DOHH2 (cell line): Measurements from ENCODE around the gene SGO2.

Experiments
- H3F3A ChIP-seq: fragments of 200-600 bp; sonication (generic), shearing (Covaris generic); 2 replicates; pipeline ENCODE4 v1.6.0; 2016; ENCODE audit warnings: antibody characterized with exemption, mild to moderate bottlenecking; ENCODE audit not compliant: control insufficient read depth, insufficient read depth
- H3K27ac ChIP-seq: fragments of 200-600 bp; sonication (generic); 2 replicates; pipeline ENCODE4 v1.5.1; 2014; ENCODE audit warnings: low read depth, mild to moderate bottlenecking, low read length, moderate library complexity
- H3K27me3 ChIP-seq: fragments of 200-600 bp; sonication (generic); 2 replicates; pipeline ENCODE4 v1.6.1; 2014; ENCODE audit warnings: mild to moderate bottlenecking, low read length, mixed read lengths; ENCODE audit not compliant: control insufficient read depth
- H3K36me3 ChIP-seq: fragments of 200-600 bp; sonication (generic); 2 replicates; pipeline ENCODE4 v1.6.1; 2014; ENCODE audit warnings: mild to moderate bottlenecking, low read length, moderate library complexity, mixed read lengths; ENCODE audit not compliant: control insufficient read depth
- H3K4me1 ChIP-seq: fragments of 200-600 bp; sonication (generic); 2 replicates; pipeline ENCODE4 v1.6.1; 2014; ENCODE audit warnings: mild to moderate bottlenecking, low read length, mixed read lengths; ENCODE audit not compliant: control insufficient read depth
- H3K4me2 ChIP-seq: fragments of 200-600 bp; sonication (generic); 2 replicates; pipeline ENCODE4 v1.6.0; 2014; ENCODE audit warnings: mild to moderate bottlenecking, low read length, moderate library complexity
- H3K4me3 ChIP-seq: fragments of 200-600 bp; sonication (generic); 2 replicates; pipeline ENCODE4 v1.5.1; 2014; ENCODE audit warnings: mild to moderate bottlenecking, low read length, mixed read lengths
- H3K79me2 ChIP-seq: fragments of 200-600 bp; sonication (generic); 2 replicates; pipeline ENCODE4 v1.6.1; 2014; ENCODE audit warnings: mild to moderate bottlenecking, low read length, mixed read lengths; ENCODE audit not compliant: control insufficient read depth
- H3K9me2 ChIP-seq: fragments of 200-600 bp; sonication (generic); replicated peaks from 2 replicates; pipeline ENCODE4 v1.6.1; 2014; ENCODE audit warnings: mild to moderate bottlenecking, low read length, mixed read lengths; ENCODE audit not compliant: control insufficient read depth
- H3K9me3 ChIP-seq: fragments of 200-600 bp; sonication (generic); 2 replicates; pipeline ENCODE4 v1.6.1; 2014; ENCODE audit warnings: antibody characterized with exemption, low read length, mixed read lengths; ENCODE audit not compliant: control insufficient read depth, insufficient read depth
- H4K20me1 ChIP-seq: fragments of 200-600 bp; sonication (generic); 2 replicates; pipeline ENCODE4 v1.6.0; 2014; ENCODE audit warnings: low read depth, mild to moderate bottlenecking, antibody characterized with exemption, low read length, moderate library complexity; ENCODE audit not compliant: control insufficient read depth, insufficient read depth
- EZH2phosphoT487 ChIP-seq: fragments of 200-600 bp; sonication (generic); IDR thresholded peaks from 2 replicates; pipeline ENCODE4 v1.6.1; 2017; ENCODE audit warnings: borderline replicate concordance, mild to moderate bottlenecking, antibody characterized with exemption, low read length, moderate library complexity, mixed read lengths
- TF ChIP-seq, protein P1 (sequence below): fragments of 200-600 bp; sonication (generic); IDR thresholded peaks from one replicate; pipeline ENCODE4 v1.5.1; 2014; ENCODE audit warnings: antibody characterized with exemption, mild to moderate bottlenecking, low read depth, low read length; ENCODE audit not compliant: poor library complexity, severe bottlenecking

The SGO2 gene

DNA sequence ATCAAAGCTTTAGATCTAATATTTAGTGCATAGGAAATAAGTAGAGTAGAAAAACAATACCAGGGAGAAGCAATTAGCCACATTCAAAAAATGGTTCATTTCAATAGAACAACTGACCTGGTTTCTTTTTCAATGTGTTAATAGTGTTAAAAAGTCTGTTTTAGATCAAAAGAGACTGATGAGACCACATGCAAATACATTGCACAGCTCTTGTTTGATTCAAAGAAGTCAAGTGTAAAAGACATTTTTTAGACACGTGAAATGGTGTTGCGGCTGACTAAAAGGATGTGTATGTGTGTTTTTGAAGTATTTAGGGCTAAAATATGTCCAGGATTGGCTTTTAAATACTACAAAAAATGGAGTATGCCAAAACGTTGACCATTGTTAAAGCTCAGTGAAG lies 58.6 kb downstream of the SGO2 start:
- Histone ChIP-seq H3K9me2 (no peaks in the 10 kb centered on the region), H3F3A (peaks cover 4% of the 10 kb centered on the region), H3K9me3 (no peaks in the 10 kb centered on the region), H3K27me3 (no peaks in the 10 kb centered on the region), H3K4me1 (peaks cover 26% of the 10 kb centered on the region), H3K4me3 (peak overlapping the region; percentile 32), H3K36me3 (peaks cover 23% of the 10 kb centered on the region), H3K27ac (peak overlapping the region; percentile 18; the same call in 1 of the 2 replicates), H4K20me1 (peaks cover 3% of the 10 kb centered on the region; the same call in 1 of the 2 replicates), H3K4me2 (peak overlapping the region; percentile 54), H3K79me2 (no peaks in the 10 kb centered on the region)
- TF ChIP-seq, protein P1, sequence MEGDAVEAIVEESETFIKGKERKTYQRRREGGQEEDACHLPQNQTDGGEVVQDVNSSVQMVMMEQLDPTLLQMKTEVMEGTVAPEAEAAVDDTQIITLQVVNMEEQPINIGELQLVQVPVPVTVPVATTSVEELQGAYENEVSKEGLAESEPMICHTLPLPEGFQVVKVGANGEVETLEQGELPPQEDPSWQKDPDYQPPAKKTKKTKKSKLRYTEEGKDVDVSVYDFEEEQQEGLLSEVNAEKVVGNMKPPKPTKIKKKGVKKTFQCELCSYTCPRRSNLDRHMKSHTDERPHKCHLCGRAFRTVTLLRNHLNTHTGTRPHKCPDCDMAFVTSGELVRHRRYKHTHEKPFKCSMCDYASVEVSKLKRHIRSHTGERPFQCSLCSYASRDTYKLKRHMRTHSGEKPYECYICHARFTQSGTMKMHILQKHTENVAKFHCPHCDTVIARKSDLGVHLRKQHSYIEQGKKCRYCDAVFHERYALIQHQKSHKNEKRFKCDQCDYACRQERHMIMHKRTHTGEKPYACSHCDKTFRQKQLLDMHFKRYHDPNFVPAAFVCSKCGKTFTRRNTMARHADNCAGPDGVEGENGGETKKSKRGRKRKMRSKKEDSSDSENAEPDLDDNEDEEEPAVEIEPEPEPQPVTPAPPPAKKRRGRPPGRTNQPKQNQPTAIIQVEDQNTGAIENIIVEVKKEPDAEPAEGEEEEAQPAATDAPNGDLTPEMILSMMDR, result no peak
- TF ChIP-seq EZH2phosphoT487, result no peak

DNA sequence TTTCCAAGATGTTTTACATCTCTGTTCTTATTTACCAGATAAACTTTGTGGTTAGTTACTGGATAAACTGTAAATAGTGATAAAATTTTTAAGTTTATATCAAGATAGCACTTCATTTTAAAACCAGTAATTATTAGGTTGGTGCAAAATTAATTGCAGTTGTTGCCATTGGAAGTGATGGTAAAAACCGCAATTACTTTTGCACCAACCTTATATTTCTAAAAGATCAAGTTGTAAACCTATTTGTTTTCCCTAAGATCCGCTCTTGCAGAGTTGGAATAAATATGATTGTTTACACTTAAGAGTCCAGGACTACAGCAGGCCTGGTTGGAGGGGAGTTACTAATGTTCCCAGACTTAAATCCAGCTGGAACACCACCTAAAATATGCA lies 59.3 kb downstream of the SGO2 start:
- H3K4me2 ChIP-seq, result peak overlapping the region; percentile 54

DNA sequence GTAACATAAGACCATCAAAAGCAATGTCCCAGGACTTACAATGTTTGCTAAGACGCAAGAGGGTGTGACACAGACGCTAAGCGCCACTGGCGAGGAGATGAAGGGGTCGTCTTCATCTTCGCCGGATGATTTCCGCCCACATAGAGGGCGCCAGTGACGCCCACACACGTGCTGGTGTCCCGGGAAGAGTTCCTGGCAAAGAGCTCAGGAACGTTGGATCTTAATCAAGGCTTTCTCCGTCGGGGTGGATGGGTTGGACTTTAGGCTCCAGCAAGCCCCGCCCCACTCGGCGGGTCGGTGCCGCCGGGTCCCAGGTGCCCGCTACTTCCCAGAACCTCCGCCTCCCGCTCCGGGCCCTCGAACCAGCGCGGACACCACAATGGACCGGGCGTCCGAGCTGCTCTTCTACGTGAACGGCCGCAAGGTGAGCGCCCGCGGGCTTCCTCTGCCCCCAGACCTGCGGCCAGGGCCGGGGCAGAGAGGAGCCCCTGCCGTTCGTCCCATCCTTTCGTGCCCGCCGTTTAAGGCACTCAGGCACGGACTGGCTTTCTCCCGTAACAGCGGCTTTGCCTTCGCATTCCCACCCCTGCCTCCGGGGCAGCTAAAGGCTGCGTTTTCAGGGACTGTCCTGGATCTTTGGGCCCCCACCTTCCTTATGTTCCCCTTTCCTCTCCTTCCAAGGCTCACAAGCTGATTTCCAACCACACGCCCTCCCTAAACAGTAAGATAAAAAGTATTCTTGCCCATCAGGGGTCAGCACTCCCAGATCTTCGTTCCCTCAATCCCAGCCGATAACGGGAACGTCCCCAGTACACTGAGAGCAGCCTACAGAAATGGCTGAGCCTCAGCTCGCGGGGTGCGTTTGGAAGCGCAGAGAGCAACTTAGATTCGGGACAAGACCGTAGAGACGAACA lies 60.0 kb downstream of the SGO2 start, which contains the start of gene AOX1:
Gene AOX1 (plus strand): TSS at position 285 of the 914 bp plus-strand sequence. CDS start 95 bp downstream, at position 380.
- Histone ChIP-seq H3F3A (peaks cover 4% of the 10 kb centered on the region), H3K9me2 (no peaks in the 10 kb centered on the region), H3K9me3 (no peaks in the 10 kb centered on the region), H3K4me3 (peak within 1 kb of the TSS; percentile 32), H4K20me1 (peaks cover 3% of the 10 kb centered on the region; the same call in 1 of the 2 replicates), H3K27ac (0 out of 2 replicates have a peak within 1 kb of the TSS, but pooled peaks have one; percentile 18), H3K36me3 (peaks cover 21% of the 10 kb centered on the region), H3K79me2 (no peaks in the 10 kb centered on the region), H3K4me1 (peaks cover 26% of the 10 kb centered on the region), H3K4me2 (peak within 1 kb of the TSS; percentile 54), H3K27me3 (no peaks in the 10 kb centered on the region)
- TF ChIP-seq, protein P1, result peak; percentile 50
- TF ChIP-seq EZH2phosphoT487, result no peak

More for the DNA sequence above, 59.3 kb downstream of the SGO2 start:
- TF ChIP-seq EZH2phosphoT487, result no peak
- TF ChIP-seq, protein P1, result no peak
- Histone ChIP-seq H3K27me3 (no peaks in the 10 kb centered on the region), H3K27ac (no peak overlapping the region), H3F3A (peaks cover 4% of the 10 kb centered on the region), H3K36me3 (peaks cover 23% of the 10 kb centered on the region), H3K9me3 (no peaks in the 10 kb centered on the region), H3K4me3 (peak overlapping the region; percentile 29), H4K20me1 (peaks cover 3% of the 10 kb centered on the region; the same call in 1 of the 2 replicates), H3K79me2 (no peaks in the 10 kb centered on the region), H3K9me2 (no peaks in the 10 kb centered on the region), H3K4me1 (peaks cover 26% of the 10 kb centered on the region)
